ENCODE measurements around the gene DBI.
"Not testable (repeated sequence)": the region's sequence is repeated elsewhere in the genome, so short reads cannot be mapped to it uniquely, and the experiment has no call there.

The DBI gene

DNA sequence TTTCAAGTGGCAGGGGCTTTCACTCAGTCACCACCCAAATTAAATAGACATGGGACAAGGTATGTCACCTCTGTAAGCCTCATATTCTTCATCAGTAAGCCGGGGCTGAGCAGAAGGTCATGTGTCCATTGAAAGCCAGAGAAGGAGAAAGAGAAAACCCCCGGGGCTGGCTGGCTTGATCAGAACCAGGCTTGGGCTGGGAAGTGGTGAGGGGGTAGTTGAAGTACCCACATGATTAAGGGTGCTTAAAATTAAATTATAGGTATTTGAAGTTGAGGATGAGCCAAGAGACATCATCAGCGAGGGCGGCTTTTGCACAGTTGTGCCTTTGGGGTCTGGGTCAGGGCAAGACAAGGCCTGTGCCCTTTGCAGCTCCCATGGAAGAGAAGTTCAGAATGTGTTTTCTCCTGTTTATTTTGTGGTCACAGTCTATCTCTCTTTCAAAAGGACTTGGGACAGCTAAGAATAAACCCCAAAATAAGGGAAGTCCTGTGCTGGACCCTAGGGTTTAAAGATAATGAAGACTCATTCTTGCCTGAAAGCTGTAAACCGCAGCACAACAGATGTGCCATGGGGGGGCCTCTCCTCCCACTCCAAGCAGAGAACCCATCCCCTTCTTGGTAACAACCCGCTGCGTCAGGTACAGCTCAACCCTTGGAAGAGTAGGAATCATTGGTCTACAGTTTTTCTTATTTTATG, 10.7 kb downstream of the DBI start:
- Mint-ChIP-seq H3K9me3 (peaks cover 8% of the 10 kb centered on the region), H3K4me3 (no peak overlapping the region), H3K36me3 (peaks cover 28% of the 10 kb centered on the region), H3K27me3 (no peaks in the 10 kb centered on the region), H3K27ac (no peak overlapping the region), H3K4me1 (no peaks in the 10 kb centered on the region)
- peak; percentile 27 for ATAC-seq

DNA sequence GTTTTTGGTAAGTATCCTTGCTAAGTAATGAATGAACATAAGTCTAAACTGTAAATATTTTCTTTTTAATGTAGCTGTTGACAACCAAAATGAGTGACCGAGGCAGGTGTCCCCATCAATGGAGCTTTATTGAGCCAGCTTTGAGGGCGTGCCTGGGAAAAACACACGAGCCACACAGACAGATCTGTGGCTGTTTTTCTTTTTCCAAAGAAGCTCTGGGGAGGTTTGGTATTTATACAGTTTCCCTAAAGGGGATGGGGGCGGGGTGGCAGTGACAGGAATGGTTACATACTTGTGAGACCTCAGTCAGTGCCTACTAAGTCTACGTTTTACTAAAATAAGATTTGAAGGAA, 11.2 kb downstream of the DBI start:
- peaks cover 23% of the 10 kb centered on the region for H3K36me3 Mint-ChIP-seq
- H3K4me3 Mint-ChIP-seq = no peak overlapping the region
- no peaks in the 10 kb centered on the region for H3K27me3 Mint-ChIP-seq
- no peaks in the 10 kb centered on the region for H3K4me1 Mint-ChIP-seq
- ATAC-seq = no peak
- peaks cover 5% of the 10 kb centered on the region for H3K9me3 Mint-ChIP-seq
- no peak overlapping the region for H3K27ac Mint-ChIP-seq

DNA sequence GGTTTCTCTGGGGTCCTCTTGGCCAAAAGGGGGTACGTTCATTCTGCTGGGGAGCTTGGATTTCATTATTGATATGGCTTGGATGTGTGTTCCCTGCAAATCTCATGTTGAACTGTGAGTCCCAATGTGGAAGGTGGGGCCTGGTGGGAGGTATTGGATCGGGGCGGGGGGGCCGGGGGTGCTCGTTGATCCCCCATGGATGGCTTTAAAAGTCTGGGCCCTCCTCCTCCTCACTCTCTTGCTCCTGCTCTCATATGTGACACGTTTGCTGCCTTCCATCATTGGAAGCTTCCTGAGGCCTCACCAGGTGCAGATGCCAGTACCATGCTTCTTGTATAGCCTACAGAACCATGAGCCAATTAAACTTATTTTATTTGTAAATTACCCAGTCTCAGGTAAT, 11.8 kb downstream of the DBI start:
- Mint-ChIP-seq H3K4me3 (no peak overlapping the region), H3K27ac (no peak overlapping the region), H3K27me3 (no peaks in the 10 kb centered on the region), H3K36me3 (peaks cover 17% of the 10 kb centered on the region), H3K4me1 (no peaks in the 10 kb centered on the region), H3K9me3 (peaks cover 5% of the 10 kb centered on the region)
- ATAC-seq = no peak

DNA sequence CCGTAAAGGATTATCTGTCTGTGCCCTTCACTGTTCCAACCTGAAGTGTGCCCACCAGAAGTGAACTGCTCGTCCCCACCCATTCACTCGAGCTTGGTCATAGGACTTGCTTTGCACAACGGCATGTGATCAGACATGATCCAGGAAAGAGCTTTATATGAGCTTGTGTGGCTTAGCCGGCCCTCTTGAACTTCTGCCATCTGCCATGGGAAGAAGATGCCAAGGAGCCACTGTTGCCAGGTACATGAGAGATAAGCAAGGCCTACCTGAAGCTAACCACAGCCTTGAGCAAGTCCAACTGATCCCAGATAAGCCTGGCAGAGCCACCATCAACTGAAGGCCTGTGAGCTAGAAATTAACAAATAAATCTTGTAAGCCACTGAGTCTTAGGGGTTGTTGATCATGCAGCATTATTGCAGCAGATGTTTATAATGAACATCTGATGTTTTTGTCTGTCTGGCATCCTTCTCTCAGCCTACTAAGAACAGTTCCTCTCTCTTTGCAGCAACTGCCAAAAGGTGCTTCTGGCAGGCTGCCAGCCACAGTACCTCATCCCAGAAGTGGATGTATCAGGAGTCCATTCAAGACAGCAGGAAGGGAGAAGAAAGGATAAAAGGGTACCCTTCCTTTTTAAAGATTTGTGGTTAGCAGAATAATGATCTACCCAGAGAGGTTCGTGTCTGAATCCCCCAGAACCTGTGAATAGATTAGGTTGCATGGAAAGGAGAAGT, 16.8 kb downstream of the DBI start:
- Mint-ChIP-seq H3K27ac (no peak overlapping the region), H3K36me3 (no peaks in the 10 kb centered on the region), H3K9me3 (no peaks in the 10 kb centered on the region), H3K4me3 (no peak overlapping the region), H3K4me1 (peaks cover 9% of the 10 kb centered on the region), H3K27me3 (peaks cover 16% of the 10 kb centered on the region)
- no peak for ATAC-seq

DNA sequence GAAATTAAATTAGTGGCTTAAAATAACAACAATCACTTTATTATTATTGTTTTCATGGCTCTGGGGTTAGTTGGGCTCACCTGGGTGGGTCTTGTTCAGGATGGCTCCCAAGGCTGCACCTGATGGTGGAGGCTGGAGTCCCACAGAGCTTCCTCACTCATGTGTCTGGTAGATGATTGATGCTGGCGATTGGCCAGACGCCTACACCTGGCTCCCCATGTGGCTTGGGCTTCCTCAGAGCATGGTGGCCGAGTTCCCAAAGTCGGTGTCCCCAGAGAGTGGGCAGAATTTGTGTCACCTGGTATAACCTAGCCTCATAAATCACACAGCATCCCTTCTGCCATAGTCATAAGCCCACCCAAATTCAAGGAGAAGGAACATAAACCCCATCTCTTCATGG, 18.2 kb downstream of the DBI start:
- Mint-ChIP-seq H3K27me3 (peaks cover 16% of the 10 kb centered on the region), H3K36me3 (no peaks in the 10 kb centered on the region), H3K4me1 (peaks cover 9% of the 10 kb centered on the region), H3K9me3 (no peaks in the 10 kb centered on the region), H3K4me3 (no peak overlapping the region), H3K27ac (no peak overlapping the region)
- ATAC-seq = no peak

DNA sequence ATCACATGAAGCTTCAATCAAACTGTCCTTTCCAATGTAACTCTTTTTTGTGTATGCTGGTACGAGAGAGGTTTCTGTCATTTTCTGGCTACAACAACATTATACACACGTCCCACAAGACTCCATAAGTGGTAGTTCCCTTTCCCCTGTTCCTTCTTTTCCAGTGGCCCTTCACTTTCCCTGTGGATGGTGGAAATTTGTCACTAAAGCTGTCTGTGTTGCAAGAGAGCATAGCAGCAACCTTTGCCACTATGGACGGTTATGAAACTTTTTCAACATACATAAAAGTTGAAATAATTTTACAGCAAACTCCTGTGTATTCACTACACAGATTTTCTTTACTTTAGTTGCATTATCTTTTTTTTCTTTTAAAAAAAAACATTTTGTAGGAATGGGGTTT, 18.7 kb downstream of the DBI start:
- H3K27ac Mint-ChIP-seq = no peak overlapping the region
- H3K4me1 Mint-ChIP-seq = peaks cover 9% of the 10 kb centered on the region

DNA sequence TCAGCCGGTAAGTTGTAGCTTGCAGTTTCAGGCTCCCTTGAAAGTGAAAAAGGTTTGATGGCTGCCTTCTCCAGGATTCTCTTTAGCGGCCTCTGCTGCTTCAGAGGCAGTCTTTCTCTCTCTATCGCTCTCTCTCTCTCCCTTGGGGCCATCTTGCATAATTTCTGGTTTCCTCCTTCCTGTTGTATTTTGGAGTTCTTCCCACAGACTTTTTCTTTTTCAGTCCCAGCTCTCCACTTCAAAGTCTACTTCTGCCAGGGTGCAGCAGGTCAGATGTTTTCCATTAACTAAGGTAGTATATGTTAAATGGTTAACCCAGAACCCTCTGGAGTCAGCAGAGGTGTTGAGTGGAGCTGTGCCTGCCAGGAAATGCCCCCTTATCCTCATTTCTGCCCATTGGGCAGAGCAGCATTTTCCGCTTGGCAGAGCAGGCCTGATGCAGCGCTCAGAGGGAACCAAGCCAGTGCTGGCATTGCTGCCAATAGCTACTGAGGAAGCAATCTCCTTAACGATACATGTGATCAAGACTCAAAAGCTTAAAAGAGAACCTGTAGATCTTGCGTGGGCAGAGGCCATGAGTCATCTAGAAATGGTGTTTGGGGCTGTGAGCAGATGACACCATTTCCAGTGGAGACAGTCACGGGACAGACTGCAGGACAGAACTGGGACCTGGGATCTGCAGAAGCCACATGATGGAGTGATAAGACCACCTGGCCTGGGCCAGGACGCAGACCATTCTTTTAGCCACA, 20.8 kb downstream of the DBI start:
- ATAC-seq = peak; percentile 88
- Mint-ChIP-seq H3K36me3 (no peaks in the 10 kb centered on the region), H3K27me3 (peaks cover 16% of the 10 kb centered on the region), H3K4me3 (peak overlapping the region; percentile 8), H3K4me1 (peaks cover 9% of the 10 kb centered on the region), H3K9me3 (no peaks in the 10 kb centered on the region), H3K27ac (peak overlapping the region; percentile 57)

More for the DNA sequence above, 18.7 kb downstream of the DBI start:
- no peak overlapping the region for H3K4me3 Mint-ChIP-seq
- H3K9me3 Mint-ChIP-seq = no peaks in the 10 kb centered on the region
- no peaks in the 10 kb centered on the region for H3K36me3 Mint-ChIP-seq
- H3K27me3 Mint-ChIP-seq = peaks cover 16% of the 10 kb centered on the region
- no peak for ATAC-seq

DNA sequence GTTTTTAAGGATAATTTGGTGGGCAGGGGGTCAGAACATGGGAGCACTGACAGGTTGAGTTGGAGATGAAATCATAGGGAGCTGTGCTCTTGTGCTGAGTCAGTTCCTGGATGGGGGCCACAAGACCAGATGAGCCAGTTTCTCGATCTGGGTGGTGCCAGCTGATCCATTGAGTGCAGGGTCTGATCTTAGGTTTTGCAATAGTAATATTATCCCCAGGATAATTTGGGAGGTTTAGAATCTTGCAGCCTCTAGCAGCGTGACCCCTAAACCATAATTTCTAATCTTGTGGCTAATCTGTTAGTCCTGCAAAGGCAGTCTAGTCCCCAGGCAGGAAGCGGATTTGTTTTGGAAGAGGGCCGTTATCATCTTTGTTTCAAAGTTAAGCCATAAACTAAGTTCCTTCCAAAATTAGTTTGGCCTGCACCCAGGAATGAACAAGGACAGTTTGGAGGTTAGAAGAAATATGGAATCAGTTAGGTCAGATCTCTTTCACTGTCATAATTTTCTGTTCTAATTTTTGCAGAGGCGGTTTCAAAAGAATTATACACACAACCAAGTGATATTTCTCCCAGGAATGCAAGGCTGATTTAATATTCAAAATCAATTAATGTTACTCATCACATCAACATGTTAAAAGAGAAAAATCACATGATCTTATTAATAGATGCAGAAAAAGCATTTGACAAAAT, 23.0 kb downstream of the DBI start:
- H3K9me3 Mint-ChIP-seq = no peaks in the 10 kb centered on the region
- no peaks in the 10 kb centered on the region for H3K36me3 Mint-ChIP-seq
- no peak overlapping the region for H3K27ac Mint-ChIP-seq
- ATAC-seq = no peak
- H3K4me3 Mint-ChIP-seq = no peak overlapping the region
- H3K4me1 Mint-ChIP-seq = peaks cover 9% of the 10 kb centered on the region
- H3K27me3 Mint-ChIP-seq = peaks cover 5% of the 10 kb centered on the region

DNA sequence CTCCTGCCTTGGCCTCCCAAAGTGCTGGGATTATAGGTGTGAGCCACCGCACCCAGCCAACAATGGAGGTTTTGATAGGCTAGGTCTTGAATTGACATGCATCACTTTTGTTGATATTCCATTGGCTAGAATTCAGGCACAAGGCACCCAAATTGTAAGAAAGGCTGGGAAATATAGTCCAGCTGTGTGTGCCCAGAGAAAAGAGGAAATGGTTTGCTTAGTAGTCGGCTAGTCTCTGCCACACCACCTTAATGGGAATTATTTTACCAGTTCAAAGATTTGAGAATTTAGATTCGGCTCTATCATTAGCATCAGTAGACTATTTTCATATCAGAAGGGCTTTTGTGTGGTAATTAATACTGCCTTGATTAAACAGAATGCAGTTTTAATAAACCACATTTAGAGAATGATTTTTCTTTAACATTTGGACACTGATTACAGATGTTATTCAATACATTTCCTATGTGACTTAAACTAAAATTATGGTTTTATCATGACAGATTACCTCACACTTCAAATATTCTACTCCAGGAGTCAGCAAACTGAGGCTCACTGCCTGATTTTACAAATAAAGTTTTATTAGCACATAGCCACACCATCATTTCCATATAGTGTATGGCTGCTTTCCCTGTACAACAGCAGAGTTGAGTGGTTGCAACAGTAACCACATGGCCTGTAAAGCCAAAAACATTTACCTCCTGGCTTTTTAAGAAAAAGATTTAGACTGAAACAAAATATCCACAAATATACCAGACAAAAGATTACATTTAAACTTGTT, 27.4 kb downstream of the DBI start:
- H3K27me3 Mint-ChIP-seq = peaks cover 8% of the 10 kb centered on the region
- H3K4me3 Mint-ChIP-seq = no peak overlapping the region
- peaks cover 6% of the 10 kb centered on the region for H3K4me1 Mint-ChIP-seq
- ATAC-seq = no peak
- no peaks in the 10 kb centered on the region for H3K9me3 Mint-ChIP-seq
- no peak overlapping the region for H3K27ac Mint-ChIP-seq
- no peaks in the 10 kb centered on the region for H3K36me3 Mint-ChIP-seq

DNA sequence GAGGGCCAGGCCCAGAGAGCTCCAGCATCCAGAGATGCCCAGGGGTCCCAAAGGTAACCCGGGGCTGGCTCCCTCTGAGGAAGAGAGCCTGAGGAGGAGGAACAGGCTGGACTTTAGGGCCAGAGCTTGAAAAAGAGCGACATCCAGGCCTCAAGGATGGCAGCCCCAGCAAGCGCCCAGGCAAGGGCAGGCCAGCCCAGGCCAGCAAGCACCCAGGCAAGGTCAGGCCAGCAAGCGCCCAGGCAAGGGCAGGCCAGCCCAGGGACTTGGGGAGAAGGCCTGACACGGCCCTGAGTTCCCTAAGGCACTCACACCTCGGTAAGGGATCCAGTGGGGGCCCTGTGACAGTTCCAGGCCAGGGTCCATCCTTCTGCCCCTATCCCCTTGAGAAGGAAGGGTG, 30.4 kb downstream of the DBI start:
- no peak overlapping the region for H3K4me3 Mint-ChIP-seq
- no peak overlapping the region for H3K27ac Mint-ChIP-seq
- ATAC-seq = no peak
- peaks cover 20% of the 10 kb centered on the region for H3K27me3 Mint-ChIP-seq
- H3K9me3 Mint-ChIP-seq = no peaks in the 10 kb centered on the region
- no peaks in the 10 kb centered on the region for H3K36me3 Mint-ChIP-seq
- peaks cover 6% of the 10 kb centered on the region for H3K4me1 Mint-ChIP-seq

DNA sequence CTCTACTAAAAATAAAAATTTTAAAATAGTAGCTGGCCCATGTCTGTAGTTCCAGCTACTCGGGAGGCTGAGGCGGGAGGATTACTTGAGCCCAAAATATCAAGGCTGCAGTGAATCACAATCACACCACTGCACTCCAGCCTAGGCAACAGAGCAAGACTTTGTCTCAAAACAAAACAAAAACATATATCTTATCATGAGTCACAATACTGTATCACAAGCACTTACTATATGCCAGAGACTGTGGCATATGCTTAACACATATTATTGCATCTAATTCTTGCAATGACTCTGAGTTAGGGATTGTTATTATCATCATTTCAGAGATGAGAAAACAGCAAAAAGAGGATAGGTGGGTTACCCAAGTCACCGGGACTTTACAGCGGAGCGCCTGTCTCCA, 35.3 kb downstream of the DBI start:
- H3K27ac Mint-ChIP-seq = no peak overlapping the region
- H3K36me3 Mint-ChIP-seq = no peaks in the 10 kb centered on the region
- peaks cover 33% of the 10 kb centered on the region for H3K27me3 Mint-ChIP-seq
- H3K4me3 Mint-ChIP-seq = no peak overlapping the region
- H3K4me1 Mint-ChIP-seq = peaks cover 6% of the 10 kb centered on the region
- no peak for ATAC-seq
- no peaks in the 10 kb centered on the region for H3K9me3 Mint-ChIP-seq

DNA sequence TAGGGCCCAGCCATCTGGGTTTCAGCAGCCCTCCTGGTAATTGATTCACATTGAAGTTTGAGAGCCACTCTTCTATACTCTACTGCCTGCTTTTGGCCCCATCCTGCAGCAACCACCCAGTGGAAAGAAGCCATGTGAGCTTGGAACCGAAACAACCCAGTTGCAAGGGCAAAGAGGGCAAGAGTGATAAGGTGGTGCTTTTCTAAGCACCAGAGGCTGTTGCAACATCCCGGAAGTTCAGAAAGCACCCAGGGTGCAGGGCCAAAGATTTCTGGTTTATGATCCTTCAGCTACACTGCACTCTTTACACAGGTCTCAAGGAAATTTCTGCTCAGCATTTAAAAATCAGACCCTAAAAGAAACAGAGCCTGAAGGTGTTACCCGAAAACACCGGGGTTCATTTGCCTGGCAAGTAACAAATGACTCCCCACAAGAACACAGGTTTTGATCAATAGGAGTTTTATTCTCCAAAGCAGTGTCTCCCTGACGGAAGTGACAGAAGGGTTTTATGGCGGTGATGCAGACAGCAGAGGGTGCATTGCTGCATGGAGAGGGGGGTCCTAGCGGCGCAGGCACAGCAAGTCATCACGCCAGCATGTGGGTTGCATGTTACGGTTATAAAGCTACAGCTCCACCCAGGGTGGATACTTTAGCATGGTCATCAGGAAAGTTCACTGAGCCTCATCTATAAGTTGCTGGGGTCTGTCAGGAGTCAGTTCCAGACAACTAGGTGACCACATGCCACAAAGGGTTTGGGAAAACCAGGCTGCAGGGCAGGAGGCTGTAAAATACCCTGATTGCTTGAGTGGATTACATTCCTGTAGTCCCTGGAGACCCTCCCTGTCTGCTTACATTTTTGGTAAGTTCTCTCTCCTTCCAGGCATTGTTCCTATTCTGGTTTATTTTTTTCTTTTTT, 36.1 kb downstream of the DBI start:
- no peak overlapping the region for H3K27ac Mint-ChIP-seq
- no peaks in the 10 kb centered on the region for H3K36me3 Mint-ChIP-seq
- H3K4me1 Mint-ChIP-seq = peaks cover 6% of the 10 kb centered on the region
- no peak for ATAC-seq
- H3K4me3 Mint-ChIP-seq = no peak overlapping the region
- peaks cover 33% of the 10 kb centered on the region for H3K27me3 Mint-ChIP-seq
- no peaks in the 10 kb centered on the region for H3K9me3 Mint-ChIP-seq

DNA sequence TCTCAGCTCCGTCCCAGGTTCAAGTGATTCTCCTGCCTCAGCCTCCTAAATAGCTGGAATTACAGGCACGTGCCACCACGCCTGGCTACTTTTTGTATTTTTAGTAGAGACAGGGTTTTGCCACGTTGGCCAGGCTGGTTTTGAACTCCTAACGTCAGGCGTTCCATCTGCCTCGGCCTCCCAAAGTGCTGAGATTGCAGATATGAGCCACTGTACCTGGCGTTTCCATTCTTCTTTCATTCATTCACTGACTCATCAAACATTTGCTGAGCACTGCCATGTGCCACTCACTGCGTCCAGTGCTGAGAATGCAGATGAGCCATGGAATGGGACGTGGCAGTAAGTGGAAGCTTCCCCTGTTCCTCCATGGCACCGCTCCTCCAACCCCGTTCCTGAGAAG, 36.8 kb downstream of the DBI start:
- not testable (repeated sequence) for H3K4me1 Mint-ChIP-seq, H3K4me3 Mint-ChIP-seq, H3K27ac Mint-ChIP-seq, ATAC-seq, H3K36me3 Mint-ChIP-seq, H3K9me3 Mint-ChIP-seq
- H3K27me3 Mint-ChIP-seq = peaks cover 30% of the 10 kb centered on the region

DNA sequence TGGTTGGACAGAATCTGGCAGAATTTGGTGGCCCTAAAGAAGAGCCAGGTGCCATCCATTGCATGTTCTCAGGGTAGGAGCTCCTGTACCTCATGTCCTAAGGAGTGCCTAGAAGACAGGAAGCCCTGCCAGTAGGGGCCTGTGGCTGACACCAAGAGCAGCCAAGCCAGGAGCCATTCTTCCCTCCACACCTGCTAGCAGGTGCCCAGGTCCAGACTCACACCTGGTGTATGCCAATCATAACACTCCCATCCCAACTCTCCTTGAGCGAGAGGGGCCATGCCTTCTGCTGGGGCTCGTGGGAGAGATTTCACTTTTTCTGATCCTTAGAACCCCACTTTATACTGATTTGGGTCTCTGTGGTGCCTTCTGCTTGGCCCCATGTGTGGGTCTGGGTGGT, 38.4 kb downstream of the DBI start:
- H3K36me3 Mint-ChIP-seq = no peaks in the 10 kb centered on the region
- no peak overlapping the region for H3K27ac Mint-ChIP-seq
- H3K9me3 Mint-ChIP-seq = no peaks in the 10 kb centered on the region
- H3K4me3 Mint-ChIP-seq = no peak overlapping the region
- peaks cover 20% of the 10 kb centered on the region for H3K27me3 Mint-ChIP-seq
- H3K4me1 Mint-ChIP-seq = no peaks in the 10 kb centered on the region
- ATAC-seq = no peak
